Glutamatergic neuron (in vitro differentiated cells): ENCODE measurements around the gene HUWE1. TPM values are rescaled to one million over a fixed set of nuclear protein-coding genes. Genes with fewer than 3 reads are reported as not detected.

Experiments
- DNase-seq: peaks from one replicate; pipeline ENCODE4 v3.0.0; 2022
- H3K27ac Mint-ChIP-seq: one replicate; pipeline ENCODE4 v1.8.0; 2020; ENCODE audit warnings: mild to moderate bottlenecking, mixed read lengths, inconsistent platforms; ENCODE audit not compliant: unreplicated experiment
- H3K27me3 Mint-ChIP-seq: one replicate; pipeline ENCODE4 v1.8.0; 2020; ENCODE audit warnings: mild to moderate bottlenecking, moderate library complexity, mixed read lengths, inconsistent platforms; ENCODE audit not compliant: unreplicated experiment
- H3K36me3 Mint-ChIP-seq: one replicate; pipeline ENCODE4 v1.8.0; 2020; ENCODE audit warnings: mild to moderate bottlenecking, mixed read lengths, inconsistent platforms; ENCODE audit not compliant: unreplicated experiment
- H3K4me1 Mint-ChIP-seq: one replicate; pipeline ENCODE4 v1.8.0; 2020; ENCODE audit warnings: mild to moderate bottlenecking, low read depth, mixed read lengths, inconsistent platforms; ENCODE audit not compliant: unreplicated experiment
- H3K4me3 Mint-ChIP-seq: one replicate; pipeline ENCODE4 v1.8.0; 2020; ENCODE audit warnings: mild to moderate bottlenecking, mixed read lengths, inconsistent platforms; ENCODE audit not compliant: unreplicated experiment
- H3K9me3 Mint-ChIP-seq: one replicate; pipeline ENCODE4 v1.8.0; 2020; ENCODE audit warnings: mild to moderate bottlenecking, moderate library complexity, mixed read lengths, inconsistent platforms; ENCODE audit not compliant: unreplicated experiment
- CTCF ChIP-seq: fragments of 200-600 bp; sonication (generic); IDR thresholded peaks from one replicate; pipeline ENCODE4 v1.5.0; 2021; ENCODE audit not compliant: partially characterized antibody, unreplicated experiment
- total RNA-seq: library from RNA; stranded (reverse); fragmentation: NEBNext Ultra II Directional; extraction: Animal tissue kit (Norgen Biotek cat#: 25700); gene quantifications from one replicate; pipeline ENCODE4 v1.2.1, GENCODE V29; 2021; ENCODE audit not compliant: unreplicated experiment

The HUWE1 gene
- total RNA-seq, 1 donor from 2014 or later = 311 TPM

- Mint-ChIP-seq H3K36me3 (no peaks in the 10 kb centered on the region), H3K4me3 (no peak overlapping the region), H3K4me1 (no peaks in the 10 kb centered on the region), H3K27me3 (peaks cover 2% of the 10 kb centered on the region), H3K27ac (peak overlapping the region; percentile 5), H3K9me3 (no peaks in the 10 kb centered on the region)
- no peak for DNase-seq
- TF ChIP-seq CTCF = no peak
These were observed 86.6 kb downstream of the HUWE1 start for GRCh38 chrX:53599781-53600396.

GRCh38 chrX:53598169-53598568 lies 88.3 kb downstream of the HUWE1 start:
- H3K27ac Mint-ChIP-seq = no peak overlapping the region
- H3K27me3 Mint-ChIP-seq = peaks cover 2% of the 10 kb centered on the region
- no peaks in the 10 kb centered on the region for H3K36me3 Mint-ChIP-seq
- H3K9me3 Mint-ChIP-seq = no peaks in the 10 kb centered on the region
- no peaks in the 10 kb centered on the region for H3K4me1 Mint-ChIP-seq
- TF ChIP-seq CTCF = no peak
- H3K4me3 Mint-ChIP-seq = no peak overlapping the region
- no peak for DNase-seq

GRCh38 chrX:53595266-53595810 lies 91.2 kb downstream of the HUWE1 start:
- Mint-ChIP-seq H3K36me3 (no peaks in the 10 kb centered on the region), H3K27ac (no peak overlapping the region), H3K4me3 (no peak overlapping the region), H3K27me3 (peaks cover 2% of the 10 kb centered on the region), H3K9me3 (no peaks in the 10 kb centered on the region), H3K4me1 (no peaks in the 10 kb centered on the region)
- DNase-seq = no peak
- no peak for TF ChIP-seq CTCF

GRCh38 chrX:53594354-53594753 lies 92.2 kb downstream of the HUWE1 start:
- Mint-ChIP-seq H3K4me3 (no peak overlapping the region), H3K27me3 (no peaks in the 10 kb centered on the region), H3K36me3 (no peaks in the 10 kb centered on the region), H3K27ac (no peak overlapping the region), H3K9me3 (no peaks in the 10 kb centered on the region), H3K4me1 (no peaks in the 10 kb centered on the region)
- TF ChIP-seq CTCF = no peak
- DNase-seq = no peak

GRCh38 chrX:53587795-53588420 lies 98.6 kb downstream of the HUWE1 start:
- Mint-ChIP-seq H3K9me3 (peaks cover 1% of the 10 kb centered on the region), H3K27ac (no peak overlapping the region), H3K36me3 (no peaks in the 10 kb centered on the region), H3K4me3 (no peak overlapping the region), H3K27me3 (no peaks in the 10 kb centered on the region), H3K4me1 (no peaks in the 10 kb centered on the region)
- no peak for TF ChIP-seq CTCF
- DNase-seq = no peak
